HT-29 (cell line): ENCODE data around the gene DDX3Y. TPM values are rescaled to one million over a fixed set of nuclear protein-coding genes. Genes with fewer than 3 reads are reported as not detected.

Experiments
- DNase-seq: peaks from one replicate; pipeline ENCODE4 v3.0.0-alpha.2; 2015; ENCODE audit warnings: low spot score
- total RNA-seq: library from RNA; depleted of rRNA; stranded (reverse); fragments of >200 nt; shearing (Covaris generic); gene quantifications from 2 replicates; pipeline ENCODE4 v1.2.3, GENCODE V29; 2014; rRNA removed

The DDX3Y gene
- total RNA-seq = not detected in 2 replicates

DNA sequence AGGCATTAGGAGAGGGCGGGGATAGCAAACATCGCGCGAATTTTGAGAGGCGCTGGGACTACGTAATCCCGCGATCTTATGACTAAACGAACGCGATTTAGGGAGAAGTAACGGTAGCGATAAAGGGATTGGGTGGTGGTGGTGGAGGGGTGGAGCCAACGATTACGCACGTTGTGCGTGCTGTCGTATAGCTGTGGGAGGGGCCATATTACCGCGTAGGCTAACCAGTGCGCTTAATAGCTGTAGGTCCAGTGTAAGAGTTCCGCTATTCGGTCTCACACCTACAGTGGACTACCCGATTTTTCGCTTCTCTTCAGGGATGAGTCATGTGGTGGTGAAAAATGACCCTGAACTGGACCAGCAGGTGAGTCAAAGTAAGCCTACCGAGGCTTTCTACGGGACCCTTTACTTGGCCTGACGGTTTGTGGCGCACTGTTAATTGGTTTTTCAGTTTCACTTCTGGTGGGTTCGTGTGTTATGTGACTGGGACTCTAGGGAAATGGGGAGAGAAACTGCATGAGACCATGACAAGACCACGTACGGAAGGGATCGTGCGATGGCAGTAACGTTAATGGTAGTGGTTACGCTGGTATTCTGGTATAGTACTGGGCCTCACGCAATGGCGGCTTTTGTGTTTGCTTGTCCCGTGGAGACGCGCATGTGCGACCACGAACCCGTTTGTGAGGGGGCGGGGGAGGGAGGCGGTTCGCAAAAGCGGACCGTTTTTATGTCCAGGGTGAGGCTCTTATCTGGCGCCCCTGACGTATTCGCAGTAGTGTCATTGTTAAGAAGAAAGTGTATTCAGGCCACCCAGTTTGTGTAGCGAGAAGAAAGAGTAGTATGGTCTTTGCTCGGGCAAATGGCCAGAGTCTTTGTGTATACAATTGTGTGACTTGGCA is at the start of gene DDX3Y:
Gene DDX3Y (plus strand): TSS at position 251 of the 899 bp plus-strand sequence. CDS start 69 bp downstream, at position 320.
- no peak for DNase-seq

DNA sequence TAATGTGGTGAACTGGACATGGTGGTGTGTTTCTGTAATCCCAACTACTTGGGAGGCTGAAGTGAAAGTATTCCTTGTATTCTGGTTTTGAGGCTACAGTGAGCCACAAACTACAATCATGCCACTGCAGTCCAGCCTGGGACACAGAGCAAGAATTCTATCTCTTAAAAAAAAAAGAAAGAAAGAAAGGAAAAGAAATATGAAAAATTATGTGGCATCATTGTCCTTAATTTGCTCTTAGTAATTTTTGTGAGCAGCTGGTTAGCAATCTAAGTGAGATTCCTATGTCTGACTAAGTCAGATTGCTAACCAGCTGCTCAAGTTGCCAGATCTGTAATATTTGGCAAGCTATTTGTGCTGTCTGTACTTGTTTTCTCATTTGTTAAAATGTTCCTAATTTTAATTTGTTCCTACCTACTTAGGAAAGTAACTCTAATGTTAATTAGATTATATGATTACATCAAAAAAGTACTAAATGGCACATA is 48.8 kb upstream of the DDX3Y start:
- DNase-seq = no peak

DNA sequence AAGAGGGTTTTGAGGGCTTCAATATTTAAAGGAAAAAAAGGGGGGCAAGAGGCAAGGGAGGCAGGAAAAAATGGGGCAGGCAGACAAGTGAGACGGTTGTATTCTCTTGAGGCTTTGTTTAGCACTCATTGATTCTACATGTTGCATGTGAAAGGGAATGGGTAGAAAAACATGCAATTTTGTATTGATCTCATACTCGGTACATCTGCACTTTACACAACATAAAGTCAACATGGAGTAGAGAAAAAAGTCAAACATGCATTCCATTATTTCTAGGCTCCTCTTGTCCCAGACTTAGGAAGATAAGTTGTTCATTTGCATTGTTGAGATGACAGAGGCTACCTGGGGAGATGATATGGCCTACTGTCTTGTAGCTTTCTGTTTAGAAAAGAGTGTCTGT is 36.7 kb upstream of the DDX3Y start:
- no peak for DNase-seq

DNA sequence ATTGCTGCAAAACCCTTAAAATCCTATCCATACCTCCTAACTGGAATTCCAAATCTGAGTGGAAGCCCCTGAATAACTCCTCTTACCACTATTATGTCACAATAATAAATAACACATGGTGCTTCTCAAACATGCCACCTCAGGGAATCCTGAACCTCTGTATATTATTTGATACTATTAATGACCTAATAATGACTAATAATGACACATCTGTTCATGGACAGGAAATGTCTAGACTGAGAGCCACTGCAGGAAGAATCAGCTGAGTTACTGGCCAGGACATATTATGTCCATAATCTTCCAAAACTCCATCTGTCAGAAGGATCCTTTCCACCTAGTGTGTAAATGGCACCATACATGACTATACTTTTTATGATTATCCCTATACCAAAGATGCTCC is 7.7 kb upstream of the DDX3Y start:
- DNase-seq = no peak

DNA sequence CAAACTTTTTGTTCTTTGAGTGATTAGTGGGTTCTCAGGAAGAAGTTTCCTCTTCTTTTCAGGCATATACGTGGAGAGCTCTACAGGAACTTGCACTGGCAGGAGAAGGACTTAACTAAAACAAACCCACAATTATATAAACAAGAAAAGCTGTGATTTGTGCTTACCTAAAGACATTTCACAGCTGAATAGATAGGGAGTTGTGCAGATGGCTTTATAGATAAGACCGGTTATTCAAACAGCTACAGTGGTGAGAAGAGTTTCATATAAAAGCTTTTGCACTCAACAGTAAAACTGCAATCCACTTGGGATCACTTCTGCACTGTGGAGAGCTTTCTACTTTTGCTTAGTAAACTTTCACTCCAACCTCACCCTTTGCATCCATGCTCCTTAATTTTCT is 6.1 kb upstream of the DDX3Y start:
- no peak for DNase-seq

DNA sequence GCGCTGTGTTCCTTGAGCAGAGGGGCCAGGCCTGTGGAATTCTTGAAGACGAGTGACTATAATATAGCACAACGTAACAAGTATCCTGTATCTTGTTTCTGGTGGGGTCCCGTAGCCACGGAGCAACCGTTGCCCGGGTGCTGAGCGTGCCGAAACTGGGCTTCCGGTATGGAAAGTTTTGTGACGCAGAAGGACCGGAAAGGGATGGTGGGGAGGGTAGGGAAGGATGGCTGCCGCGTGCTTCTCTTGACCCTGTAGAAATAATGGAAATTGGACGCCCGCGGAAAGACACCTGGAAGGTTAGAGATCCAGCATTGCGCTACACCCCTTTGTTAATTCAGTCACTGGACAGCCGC is 827 bp downstream of the DDX3Y start:
- no peak for DNase-seq

DNA sequence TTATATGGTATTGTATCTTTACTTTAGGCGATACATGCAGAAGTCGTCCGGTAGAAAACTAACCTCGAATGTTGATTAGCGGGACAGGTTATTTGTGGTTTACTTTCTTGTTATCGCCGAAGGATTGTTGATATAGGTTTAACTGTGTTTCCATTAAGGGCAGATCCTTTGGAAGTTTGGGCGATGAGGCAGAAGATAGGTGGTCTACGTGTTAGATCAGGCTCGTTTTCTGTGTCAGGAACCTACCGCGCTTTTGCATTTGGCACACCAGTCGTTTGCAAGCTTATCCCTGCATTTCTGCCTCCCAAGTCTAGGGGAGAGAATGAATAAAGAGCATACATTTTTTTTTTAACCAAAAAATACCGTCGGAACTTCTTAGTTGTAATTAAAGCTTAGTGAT is 1.2 kb downstream of the DDX3Y start:
- DNase-seq = no peak

DNA sequence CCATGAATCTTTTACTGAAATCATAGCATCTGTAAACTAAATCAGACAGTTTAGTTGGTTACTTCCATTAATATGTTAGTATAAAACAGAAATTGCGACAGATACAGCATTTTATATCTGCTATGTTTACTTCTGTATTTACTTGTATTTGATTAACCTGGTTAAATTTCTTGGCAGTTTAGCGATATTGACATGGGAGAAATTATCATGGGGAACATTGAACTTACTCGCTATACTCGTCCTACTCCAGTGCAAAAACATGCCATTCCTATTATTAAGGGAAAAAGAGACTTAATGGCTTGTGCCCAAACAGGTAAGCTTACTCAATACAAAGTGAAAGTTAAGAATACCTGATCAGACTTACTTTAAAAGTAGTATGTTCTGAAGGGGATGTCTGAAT is 8.9 kb downstream of the DDX3Y start:
- DNase-seq = no peak

DNA sequence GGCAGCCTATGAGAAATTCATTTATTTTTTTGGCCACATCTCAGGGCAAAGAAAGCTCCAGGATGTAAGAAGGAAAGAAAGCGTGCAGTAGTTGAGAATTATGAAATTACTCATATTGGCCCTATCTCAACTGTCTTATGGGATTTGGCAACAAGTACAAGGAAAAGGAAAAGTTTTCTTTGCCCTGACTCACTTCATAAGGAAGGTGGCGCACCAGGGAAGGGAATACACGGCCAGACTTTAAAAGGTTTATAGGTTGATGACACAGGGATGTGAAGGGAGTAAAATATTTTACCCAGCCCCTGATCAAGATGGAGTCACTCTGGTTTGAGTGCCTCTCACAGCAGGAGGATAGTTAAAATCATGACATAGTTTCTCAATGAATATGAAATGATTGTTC is 23.4 kb downstream of the DDX3Y start:
- DNase-seq = no peak

DNA sequence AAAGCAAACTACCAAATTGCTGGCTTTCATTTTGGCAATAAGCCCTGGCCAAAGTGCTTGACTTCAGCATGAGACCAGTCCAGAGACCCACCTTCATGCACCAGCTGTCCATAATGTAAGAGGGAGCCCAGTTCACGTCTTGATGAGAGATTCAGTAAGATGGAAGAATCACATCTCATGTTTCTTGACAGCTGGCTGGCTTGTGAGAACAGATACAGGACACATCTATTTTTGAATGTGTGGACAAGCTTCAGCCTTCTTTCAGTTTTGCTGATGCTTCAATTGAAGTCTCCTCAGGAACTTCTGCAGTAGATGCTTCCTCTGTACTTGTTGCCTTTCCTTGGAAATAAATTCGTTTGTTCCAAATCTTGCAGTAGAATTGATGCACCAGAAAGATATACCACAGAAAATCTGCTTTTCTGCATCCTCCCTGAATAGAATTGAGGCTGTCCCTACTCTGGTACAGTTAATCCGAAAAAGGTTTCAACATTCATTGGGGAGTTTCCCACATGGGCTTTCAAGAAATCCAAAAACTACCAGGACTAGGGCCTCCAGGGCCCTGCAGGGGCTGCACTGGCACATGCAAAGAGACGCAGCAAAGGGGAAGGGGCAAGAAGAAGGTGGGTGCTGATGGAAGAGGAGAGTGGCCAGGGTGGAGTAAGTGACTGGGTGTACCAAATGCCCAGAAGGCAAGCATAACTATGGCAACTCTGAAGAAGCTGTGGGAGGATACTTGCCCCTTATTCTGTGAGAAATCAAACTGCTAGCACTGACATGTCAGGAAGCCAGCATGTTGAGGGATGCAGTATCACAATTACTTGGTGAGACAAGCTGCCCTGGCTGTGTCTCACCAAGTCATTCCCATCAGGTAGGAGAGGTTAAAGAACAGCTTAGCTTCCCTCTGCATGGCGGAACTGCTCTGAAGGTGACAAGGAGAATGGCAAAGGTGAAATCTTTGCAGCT is 37.3 kb downstream of the DDX3Y start:
- no peak for DNase-seq

Other genes with a start within 250 kb of the DDX3Y start
- gene USP9Y, start 203.6 kb upstream of the DDX3Y start, total RNA-seq = not detected in 2 replicates